ENCODE measurements around the gene TYW1B. TPM values are rescaled to one million over a fixed set of nuclear protein-coding genes. Genes with fewer than 3 reads are reported as not detected.
"Not testable (repeated sequence)": the region's sequence is repeated elsewhere in the genome, so short reads cannot be mapped to it uniquely, and the experiment has no call there.

Gene TYW1B
- total RNA-seq, 1 experiment from 2014 or later, result 2.6 TPM

- H3K36me3 ChIP-seq (ENCODE audit: insufficient read depth, low read length, poor library complexity, severe bottlenecking); intact Hi-C loops (cut with micrococcal nuclease; ENCODE audit: unreplicated experiment); H3K4me3 ChIP-seq (ENCODE audit: low read depth, low read length, poor library complexity, severe bottlenecking); DNase-seq (ENCODE audit: low spot score); H3K27me3 ChIP-seq (replicated peaks; ENCODE audit: insufficient read depth, low read depth, low read length, poor library complexity); H3K9me3 ChIP-seq (ENCODE audit: low read depth, low read length, poor library complexity, severe bottlenecking); H3K27ac ChIP-seq (ENCODE audit: low read depth, low read length, poor library complexity, severe bottlenecking); H3K4me1 ChIP-seq (ENCODE audit: insufficient read depth, low read length, poor library complexity, severe bottlenecking); BruUV-seq (replicated peaks); POLR2A ChIA-PET (ENCODE audit: low non-redundant PET): not testable (repeated sequence)
- TF ChIP-seq CTCF (conservative IDR thresholded peaks at IDR 0.05; ENCODE audit: low read depth, low read length), result peak; percentile 54
- CTCF ChIA-PET, result interaction anchor here (0.7 kb wide), 1 partner anchor 884 kb away, joined by 3 read pairs; no protein-coding TSS in a partner anchor
Measured at GRCh38 chr7:72635273-72635908, 192.6 kb downstream of the TYW1B start.

GRCh38 chr7:72632765-72633292 lies 195.2 kb downstream of the TYW1B start:
- H3K27ac ChIP-seq (ENCODE audit: low read depth, low read length, poor library complexity, severe bottlenecking); H3K4me1 ChIP-seq (ENCODE audit: insufficient read depth, low read length, poor library complexity, severe bottlenecking); BruUV-seq (replicated peaks); DNase-seq (ENCODE audit: low spot score); H3K4me3 ChIP-seq (ENCODE audit: low read depth, low read length, poor library complexity, severe bottlenecking); CTCF ChIA-PET; POLR2A ChIA-PET (ENCODE audit: low non-redundant PET); intact Hi-C loops (cut with micrococcal nuclease; ENCODE audit: unreplicated experiment); H3K27me3 ChIP-seq (replicated peaks; ENCODE audit: insufficient read depth, low read depth, low read length, poor library complexity); H3K9me3 ChIP-seq (ENCODE audit: low read depth, low read length, poor library complexity, severe bottlenecking); H3K36me3 ChIP-seq (ENCODE audit: insufficient read depth, low read length, poor library complexity, severe bottlenecking): not testable (repeated sequence)

- DNase-seq (ENCODE audit: low spot score); H3K9me3 ChIP-seq (ENCODE audit: low read depth, low read length, poor library complexity, severe bottlenecking); H3K4me1 ChIP-seq (ENCODE audit: insufficient read depth, low read length, poor library complexity, severe bottlenecking); POLR2A ChIA-PET (ENCODE audit: low non-redundant PET); H3K27ac ChIP-seq (ENCODE audit: low read depth, low read length, poor library complexity, severe bottlenecking); CTCF ChIA-PET; BruUV-seq (replicated peaks); intact Hi-C loops (cut with micrococcal nuclease; ENCODE audit: unreplicated experiment); H3K4me3 ChIP-seq (ENCODE audit: low read depth, low read length, poor library complexity, severe bottlenecking); H3K27me3 ChIP-seq (replicated peaks; ENCODE audit: insufficient read depth, low read depth, low read length, poor library complexity); H3K36me3 ChIP-seq (ENCODE audit: insufficient read depth, low read length, poor library complexity, severe bottlenecking): not testable (repeated sequence)
Measured at GRCh38 chr7:72628375-72628774, 199.6 kb downstream of the TYW1B start.

GRCh38 chr7:72626428-72627011 lies 201.5 kb downstream of the TYW1B start:
- H3K4me1 ChIP-seq (ENCODE audit: insufficient read depth, low read length, poor library complexity, severe bottlenecking); DNase-seq (ENCODE audit: low spot score); H3K9me3 ChIP-seq (ENCODE audit: low read depth, low read length, poor library complexity, severe bottlenecking); H3K27me3 ChIP-seq (replicated peaks; ENCODE audit: insufficient read depth, low read depth, low read length, poor library complexity); CTCF ChIA-PET; POLR2A ChIA-PET (ENCODE audit: low non-redundant PET); H3K27ac ChIP-seq (ENCODE audit: low read depth, low read length, poor library complexity, severe bottlenecking); intact Hi-C loops (cut with micrococcal nuclease; ENCODE audit: unreplicated experiment); H3K4me3 ChIP-seq (ENCODE audit: low read depth, low read length, poor library complexity, severe bottlenecking); BruUV-seq (replicated peaks); H3K36me3 ChIP-seq (ENCODE audit: insufficient read depth, low read length, poor library complexity, severe bottlenecking): not testable (repeated sequence)

- H3K36me3 ChIP-seq (ENCODE audit: insufficient read depth, low read length, poor library complexity, severe bottlenecking); intact Hi-C loops (cut with micrococcal nuclease; ENCODE audit: unreplicated experiment); H3K4me1 ChIP-seq (ENCODE audit: insufficient read depth, low read length, poor library complexity, severe bottlenecking); H3K27ac ChIP-seq (ENCODE audit: low read depth, low read length, poor library complexity, severe bottlenecking); BruUV-seq (replicated peaks); DNase-seq (ENCODE audit: low spot score); H3K27me3 ChIP-seq (replicated peaks; ENCODE audit: insufficient read depth, low read depth, low read length, poor library complexity); CTCF ChIA-PET; H3K4me3 ChIP-seq (ENCODE audit: low read depth, low read length, poor library complexity, severe bottlenecking); H3K9me3 ChIP-seq (ENCODE audit: low read depth, low read length, poor library complexity, severe bottlenecking); POLR2A ChIA-PET (ENCODE audit: low non-redundant PET): not testable (repeated sequence)
Measured at GRCh38 chr7:72625721-72626423, 202.1 kb downstream of the TYW1B start.
